DND-41 (cell line): ENCODE results near the gene CYP2F1.
"Not testable (repeated sequence)": the region's sequence is repeated elsewhere in the genome, so short reads cannot be mapped to it uniquely, and the experiment has no call there.

Source experiments
- ATAC-seq: fragments of 200-7000 bp; cut with Tn5 transposase; 3 replicates; pipeline ENCODE4 v1.9.1; 2021; ENCODE audit warnings: low read depth; ENCODE audit not compliant: insufficient read depth
- DNase-seq: peaks from one replicate; pipeline ENCODE4 v3.0.0-alpha.2; 2020
- H2AFZ ChIP-seq: 2 replicates; pipeline ENCODE4 v1.6.0; 2012; ENCODE audit warnings: low read depth, low read length
- H3K27ac ChIP-seq: 2 replicates; pipeline ENCODE4 v1.5.1; 2012; ENCODE audit warnings: low read length, inconsistent platforms
- H3K27me3 ChIP-seq: fragments of 200-600 bp; sonication (generic); 2 replicates; pipeline ENCODE4 v1.6.0; 2012; ENCODE audit warnings: low read length, mild to moderate bottlenecking, inconsistent platforms; ENCODE audit not compliant: insufficient read depth, poor library complexity
- H3K36me3 ChIP-seq: 2 replicates; pipeline ENCODE4 v1.5.1; 2012; ENCODE audit warnings: low read length, inconsistent platforms; ENCODE audit not compliant: insufficient read depth
- H3K4me1 ChIP-seq: 2 replicates; pipeline ENCODE4 v1.5.1; 2012; ENCODE audit warnings: mild to moderate bottlenecking, low read length; ENCODE audit not compliant: insufficient read depth
- H3K4me2 ChIP-seq: 2 replicates; pipeline ENCODE4 v1.6.0; 2012; ENCODE audit warnings: mild to moderate bottlenecking, moderate library complexity, low read length, inconsistent platforms; ENCODE audit not compliant: insufficient read depth
- H3K4me3 ChIP-seq, 2 experiments: fragments of 200-600 bp in 1 of 2; shearing (Covaris generic) in 1 of 2; 2 replicates each; pipeline ENCODE4 v1.5.1; 2012 to 2016; ENCODE audit warnings: inconsistent platforms in 2 of 2, low read length in 2 of 2, mild to moderate bottlenecking in 2 of 2, low read depth in 1 of 2, moderate library complexity in 1 of 2
- H3K79me2 ChIP-seq: 2 replicates; pipeline ENCODE4 v1.6.0; 2012; ENCODE audit warnings: low read length, inconsistent platforms; ENCODE audit not compliant: insufficient read depth
- H3K9ac ChIP-seq: 2 replicates; pipeline ENCODE4 v1.6.0; 2012; ENCODE audit warnings: low read depth, mild to moderate bottlenecking, inconsistent platforms, low read length, moderate library complexity
- H3K9me3 ChIP-seq: 2 replicates; pipeline ENCODE4 v1.5.1; 2012; ENCODE audit warnings: low read length, moderate library complexity, mild to moderate bottlenecking, inconsistent platforms; ENCODE audit not compliant: insufficient read depth, severe bottlenecking
- H4K20me1 ChIP-seq: 2 replicates; pipeline ENCODE4 v1.6.0; 2012; ENCODE audit warnings: low read length; ENCODE audit not compliant: insufficient read depth
- EZH2 ChIP-seq: IDR thresholded peaks from 3 replicates; pipeline ENCODE4 v1.6.1; 2012; ENCODE audit warnings: borderline replicate concordance, low read depth, mild to moderate bottlenecking, moderate library complexity, low read length, inconsistent platforms; ENCODE audit not compliant: severe bottlenecking
- TF ChIP-seq, protein P1 (sequence below): IDR thresholded peaks from 2 replicates; pipeline ENCODE4 v1.5.1; 2012; ENCODE audit warnings: borderline replicate concordance, low read length, moderate library complexity, mild to moderate bottlenecking; ENCODE audit not compliant: poor library complexity, severe bottlenecking; ENCODE audit errors: extremely low read depth

Gene CYP2F1

DNA sequence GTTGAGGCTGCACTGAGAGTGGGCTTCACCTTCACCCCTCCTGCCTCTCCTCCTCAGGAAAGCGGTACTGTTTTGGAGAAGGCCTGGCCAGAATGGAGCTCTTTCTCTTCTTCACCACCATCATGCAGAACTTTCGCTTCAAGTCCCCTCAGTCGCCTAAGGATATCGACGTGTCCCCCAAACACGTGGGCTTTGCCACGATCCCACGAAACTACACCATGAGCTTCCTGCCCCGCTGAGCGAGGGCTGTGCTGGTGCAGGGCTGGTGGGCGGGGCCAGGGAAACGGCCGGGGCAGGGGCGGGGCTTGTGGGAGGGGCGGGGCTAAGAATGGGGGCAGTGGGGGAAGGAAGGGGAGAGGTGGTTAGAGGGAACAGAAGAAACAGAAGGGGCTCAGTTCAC, 18.5 kb upstream of the CYP2F1 start:
- peak; percentile 13 for DNase-seq

DNA sequence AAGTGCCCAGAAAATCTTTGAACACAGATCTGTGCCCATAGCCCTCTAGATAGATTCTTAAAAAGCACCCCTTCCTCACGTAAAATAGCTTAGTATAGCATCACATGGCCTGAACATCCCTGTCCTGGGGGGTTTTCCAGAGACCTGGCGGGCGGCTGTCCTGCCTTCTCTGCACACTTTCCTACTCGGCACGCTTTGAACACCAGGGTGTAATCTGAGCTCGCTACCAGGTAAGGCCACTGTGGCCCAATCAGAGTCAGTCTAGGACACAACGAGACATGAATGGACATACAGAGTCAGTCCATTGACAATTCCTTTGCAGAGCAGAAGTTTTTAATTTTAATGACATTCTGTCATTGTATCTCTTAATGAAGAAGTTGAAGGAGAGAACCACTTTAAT, 17.9 kb upstream of the CYP2F1 start:
- no peak overlapping the region for H3K9ac ChIP-seq
- no peak overlapping the region for H3K4me3 ChIP-seq
- no peak overlapping the region for H3K27ac ChIP-seq
- no peaks in the 10 kb centered on the region for H3K27me3 ChIP-seq
- no peaks in the 10 kb centered on the region for H3K36me3 ChIP-seq
- TF ChIP-seq, protein P1, sequence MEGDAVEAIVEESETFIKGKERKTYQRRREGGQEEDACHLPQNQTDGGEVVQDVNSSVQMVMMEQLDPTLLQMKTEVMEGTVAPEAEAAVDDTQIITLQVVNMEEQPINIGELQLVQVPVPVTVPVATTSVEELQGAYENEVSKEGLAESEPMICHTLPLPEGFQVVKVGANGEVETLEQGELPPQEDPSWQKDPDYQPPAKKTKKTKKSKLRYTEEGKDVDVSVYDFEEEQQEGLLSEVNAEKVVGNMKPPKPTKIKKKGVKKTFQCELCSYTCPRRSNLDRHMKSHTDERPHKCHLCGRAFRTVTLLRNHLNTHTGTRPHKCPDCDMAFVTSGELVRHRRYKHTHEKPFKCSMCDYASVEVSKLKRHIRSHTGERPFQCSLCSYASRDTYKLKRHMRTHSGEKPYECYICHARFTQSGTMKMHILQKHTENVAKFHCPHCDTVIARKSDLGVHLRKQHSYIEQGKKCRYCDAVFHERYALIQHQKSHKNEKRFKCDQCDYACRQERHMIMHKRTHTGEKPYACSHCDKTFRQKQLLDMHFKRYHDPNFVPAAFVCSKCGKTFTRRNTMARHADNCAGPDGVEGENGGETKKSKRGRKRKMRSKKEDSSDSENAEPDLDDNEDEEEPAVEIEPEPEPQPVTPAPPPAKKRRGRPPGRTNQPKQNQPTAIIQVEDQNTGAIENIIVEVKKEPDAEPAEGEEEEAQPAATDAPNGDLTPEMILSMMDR: no peak
- TF ChIP-seq EZH2: no peak
- no peaks in the 10 kb centered on the region for H3K9me3 ChIP-seq
- no peaks in the 10 kb centered on the region for H4K20me1 ChIP-seq
- ATAC-seq (no peak), DNase-seq (no peak)
- no peaks in the 10 kb centered on the region for H3K4me1 ChIP-seq
- no peak overlapping the region for H2AFZ ChIP-seq
- no peak overlapping the region for H3K4me2 ChIP-seq
- no peaks in the 10 kb centered on the region for H3K79me2 ChIP-seq

More for the DNA sequence above, 18.5 kb upstream of the CYP2F1 start:
- Histone ChIP-seq H3K79me2 (no peaks in the 10 kb centered on the region), H3K27ac (no peak overlapping the region), H3K9me3 (no peaks in the 10 kb centered on the region), H4K20me1 (no peaks in the 10 kb centered on the region), H3K27me3 (no peaks in the 10 kb centered on the region), H3K4me3 (no peak overlapping the region), H3K4me2 (no peak overlapping the region), H2AFZ (no peak overlapping the region), H3K36me3 (no peaks in the 10 kb centered on the region), H3K4me1 (no peaks in the 10 kb centered on the region), H3K9ac (no peak overlapping the region)
- TF ChIP-seq, protein P1: no peak
- no peak; the same call in 2 of the 3 replicates for ATAC-seq

DNA sequence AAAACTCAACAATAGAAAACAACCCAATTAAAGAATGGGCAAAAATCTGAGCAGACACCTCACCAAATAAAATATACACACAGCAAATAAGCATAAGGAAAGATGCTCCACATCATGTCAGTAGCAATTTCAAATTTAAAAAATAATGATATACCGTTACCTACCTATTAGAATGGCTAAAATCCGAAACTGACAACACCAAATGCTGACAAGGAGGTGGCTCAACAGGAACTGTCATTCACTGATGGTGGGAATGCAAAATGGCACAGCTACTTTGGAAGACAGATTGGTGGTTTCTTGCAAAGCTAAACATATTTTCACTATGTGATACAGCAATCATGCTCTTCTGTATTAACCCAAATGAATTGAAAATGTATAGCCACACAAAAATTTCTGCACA, 16.9 kb upstream of the CYP2F1 start:
- no peaks in the 10 kb centered on the region for H3K79me2 ChIP-seq
- no peak overlapping the region for H3K9ac ChIP-seq
- no peak overlapping the region for H3K4me2 ChIP-seq
- H3K36me3 ChIP-seq: no peaks in the 10 kb centered on the region
- H3K27ac ChIP-seq: no peak overlapping the region
- no peak overlapping the region for H3K4me3 ChIP-seq
- no peaks in the 10 kb centered on the region for H3K9me3 ChIP-seq
- H2AFZ ChIP-seq: no peak overlapping the region
- H3K27me3 ChIP-seq: no peaks in the 10 kb centered on the region
- ATAC-seq: no peak
- DNase-seq: no peak
- H4K20me1 ChIP-seq: no peaks in the 10 kb centered on the region
- H3K4me1 ChIP-seq: no peaks in the 10 kb centered on the region
- TF ChIP-seq EZH2: no peak
- TF ChIP-seq, protein P1: no peak

DNA sequence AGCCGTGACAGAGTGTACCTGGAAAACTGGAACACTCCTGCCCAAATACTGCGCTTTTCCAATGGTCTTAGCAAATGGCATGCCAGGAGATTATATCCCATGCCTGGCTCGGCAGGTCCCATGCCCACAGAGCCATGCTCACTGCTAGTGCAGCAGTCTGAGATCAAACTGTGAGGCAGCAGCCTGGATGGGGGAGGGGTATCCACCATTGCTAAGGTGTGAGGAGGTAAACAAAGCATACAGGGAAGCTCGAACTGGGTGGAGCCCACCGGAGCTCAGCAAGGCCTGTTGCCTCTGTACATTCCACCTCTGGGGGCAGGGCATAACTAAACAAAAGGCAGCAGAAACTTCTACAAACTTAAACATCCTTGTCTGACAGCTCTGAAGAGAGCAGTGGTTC, 15.5 kb upstream of the CYP2F1 start:
- Histone ChIP-seq H3K4me3 (no peak overlapping the region), H3K27ac (no peak overlapping the region), H2AFZ (no peak overlapping the region), H3K9ac (no peak overlapping the region), H3K4me1 (no peaks in the 10 kb centered on the region), H3K36me3 (no peaks in the 10 kb centered on the region), H3K4me2 (no peak overlapping the region), H3K9me3 (no peaks in the 10 kb centered on the region), H3K27me3 (no peaks in the 10 kb centered on the region), H3K79me2 (no peaks in the 10 kb centered on the region), H4K20me1 (no peaks in the 10 kb centered on the region)
- DNase-seq: no peak
- ATAC-seq: no peak
- TF ChIP-seq, protein P1: no peak
- TF ChIP-seq EZH2: no peak

DNA sequence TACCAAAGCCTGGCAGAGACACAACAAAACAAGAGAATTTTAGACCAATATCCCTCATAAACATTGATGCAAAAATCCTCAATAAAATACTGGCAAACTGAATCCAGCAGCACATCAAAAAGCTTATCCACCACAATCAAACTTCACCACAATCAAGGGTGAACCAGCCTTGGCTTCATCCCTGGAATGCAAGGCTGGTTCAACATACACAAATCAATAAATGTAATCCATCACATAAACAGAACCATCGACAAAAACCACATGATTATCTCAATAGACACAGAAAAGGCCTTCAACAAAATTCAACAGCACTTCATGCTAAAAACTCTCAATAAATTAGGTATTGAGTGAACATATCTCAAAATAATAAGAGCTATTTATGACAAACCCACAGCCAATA, 12.0 kb upstream of the CYP2F1 start:
- not testable (repeated sequence) for H3K27me3 ChIP-seq, DNase-seq, H4K20me1 ChIP-seq, H3K4me1 ChIP-seq, H3K79me2 ChIP-seq, H3K9me3 ChIP-seq, H3K4me3 ChIP-seq, H3K9ac ChIP-seq, ATAC-seq, H3K36me3 ChIP-seq, H3K27ac ChIP-seq, H2AFZ ChIP-seq, H3K4me2 ChIP-seq
